ENCODE results near the gene CEP104. TPM values are rescaled to one million over a fixed set of nuclear protein-coding genes. Genes with fewer than 3 reads are reported as not detected.
"Not testable (repeated sequence)": the region's sequence is repeated elsewhere in the genome, so short reads cannot be mapped to it uniquely, and the experiment has no call there.

Gene CEP104
- total and polyA plus RNA-seq, 2 donors: 11.7 to 12.8 TPM

GRCh38 chr1:3817138-3817740 is 39.8 kb downstream of the CEP104 start:
- WGBS: 97% methylated on average over 17 of the region's 17 CpGs

GRCh38 chr1:3816331-3817137 is 40.5 kb downstream of the CEP104 start:
- Histone ChIP-seq H3K4me1 (ENCODE audit: control insufficient read depth in 2 of 2, insufficient read depth in 2 of 2, low read length in 2 of 2) (no peaks in the 10 kb centered on the region), H3K27ac (ENCODE audit: low read depth in 1 of 2, low read length in 1 of 2) (no peak overlapping the region), H3K27me3 (ENCODE audit: control insufficient read depth in 2 of 2, insufficient read depth in 1 of 2, low read length in 1 of 2) (no peaks in the 10 kb centered on the region), H3K36me3 (ENCODE audit: control insufficient read depth in 2 of 2, insufficient read depth in 2 of 2, low read length in 1 of 2) (peaks cover 16 to 53% of the 10 kb centered on the region in 2 donors), H3K9me3 (ENCODE audit: control insufficient read depth in 2 of 2, insufficient read depth in 1 of 2, low read length in 1 of 2) (no peaks in the 10 kb centered on the region), H3K4me3 (ENCODE audit: low read length in 2 of 2) (no peak overlapping the region)
- no peak for DNase-seq (ENCODE audit: low read depth in 6 of 9, low spot score in 9 of 9)
- WGBS: 97% methylated on average over 38 of the region's 38 CpGs

More at GRCh38 chr1:3817138-3817740, 39.8 kb downstream of the CEP104 start:
- DNase-seq (ENCODE audit: low read depth in 6 of 9, low spot score in 9 of 9): no peak
- no peaks in the 10 kb centered on the region for H3K9me3 ChIP-seq (ENCODE audit: control insufficient read depth in 2 of 2, insufficient read depth in 1 of 2, low read length in 1 of 2)
- no peak overlapping the region for H3K4me3 ChIP-seq (ENCODE audit: low read length in 2 of 2)
- H3K27ac ChIP-seq (ENCODE audit: low read depth in 1 of 2, low read length in 1 of 2): no peak overlapping the region
- H3K27me3 ChIP-seq (ENCODE audit: control insufficient read depth in 2 of 2, insufficient read depth in 1 of 2, low read length in 1 of 2): no peaks in the 10 kb centered on the region
- no peaks in the 10 kb centered on the region for H3K4me1 ChIP-seq (ENCODE audit: control insufficient read depth in 2 of 2, insufficient read depth in 2 of 2, low read length in 2 of 2)
- H3K36me3 ChIP-seq (ENCODE audit: control insufficient read depth in 2 of 2, insufficient read depth in 2 of 2, low read length in 1 of 2): peaks cover 19 to 59% of the 10 kb centered on the region in 2 donors

DNA sequence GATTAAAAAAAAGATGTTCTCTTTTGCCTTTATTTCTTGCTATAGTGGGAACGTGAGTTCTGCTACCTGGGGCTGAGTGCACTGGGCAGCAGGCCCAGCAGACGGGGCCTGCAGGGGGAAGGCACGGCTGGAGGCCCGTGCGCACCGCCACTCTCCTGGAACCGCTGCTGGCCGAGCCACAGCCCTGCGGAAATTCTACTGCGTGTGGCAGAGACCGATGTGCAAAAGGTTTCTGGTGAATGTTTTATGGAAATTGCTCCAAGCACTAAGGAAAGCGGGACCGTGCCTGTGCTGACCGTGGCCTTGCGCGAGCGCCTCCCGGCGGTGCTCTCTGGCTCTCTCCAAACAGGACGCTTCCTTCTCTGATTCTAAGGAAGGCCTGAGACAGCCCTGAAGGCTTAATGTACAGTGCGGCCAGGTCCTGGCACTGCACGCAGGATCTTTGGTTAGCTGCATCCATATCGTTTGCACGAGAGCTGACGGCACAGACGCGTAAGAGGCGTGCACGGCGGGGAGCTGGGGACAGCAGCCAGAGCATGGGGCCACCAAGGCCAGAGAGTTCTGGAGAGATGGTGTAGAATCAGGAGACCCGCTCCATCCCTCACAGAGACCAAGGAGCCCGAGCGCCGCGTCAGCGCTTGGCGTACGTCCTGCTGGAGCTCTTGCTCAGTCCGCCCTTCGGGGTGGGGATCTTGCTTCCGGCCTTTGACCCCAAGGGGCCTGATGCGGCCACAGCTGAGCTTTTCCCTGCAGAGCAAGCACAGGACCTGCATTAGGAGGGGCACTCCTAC is 42.0 kb downstream of the CEP104 start:
- peaks cover 13 to 37% of the 10 kb centered on the region in 2 donors for H3K36me3 ChIP-seq (ENCODE audit: control insufficient read depth in 2 of 2, insufficient read depth in 2 of 2, low read length in 1 of 2)
- DNase-seq (ENCODE audit: low read depth in 6 of 9, low spot score in 9 of 9): no peak
- 96% methylated on average over 42 of the region's 42 CpGs for WGBS

GRCh38 chr1:3814065-3814464 is 42.9 kb downstream of the CEP104 start:
- Histone ChIP-seq H3K27ac (ENCODE audit: low read depth in 1 of 2, low read length in 1 of 2) (no peak overlapping the region), H3K27me3 (ENCODE audit: control insufficient read depth in 2 of 2, insufficient read depth in 1 of 2, low read length in 1 of 2) (no peaks in the 10 kb centered on the region), H3K4me3 (ENCODE audit: low read length in 2 of 2) (no peak overlapping the region), H3K9me3 (ENCODE audit: control insufficient read depth in 2 of 2, insufficient read depth in 1 of 2, low read length in 1 of 2) (no peaks in the 10 kb centered on the region), H3K4me1 (ENCODE audit: control insufficient read depth in 2 of 2, insufficient read depth in 2 of 2, low read length in 2 of 2) (no peaks in the 10 kb centered on the region), H3K36me3 (ENCODE audit: control insufficient read depth in 2 of 2, insufficient read depth in 2 of 2, low read length in 1 of 2) (peaks cover 11 to 32% of the 10 kb centered on the region in 2 donors)
- no peak for DNase-seq (ENCODE audit: low read depth in 6 of 9, low spot score in 9 of 9)
- 98% methylated on average over 2 of the region's 2 CpGs for WGBS

More for the DNA sequence above, 42.0 kb downstream of the CEP104 start:
- H3K27ac ChIP-seq (ENCODE audit: low read depth in 1 of 2, low read length in 1 of 2): no peak overlapping the region
- H3K4me3 ChIP-seq (ENCODE audit: low read length in 2 of 2): no peak overlapping the region
- no peaks in the 10 kb centered on the region for H3K27me3 ChIP-seq (ENCODE audit: control insufficient read depth in 2 of 2, insufficient read depth in 1 of 2, low read length in 1 of 2)
- H3K4me1 ChIP-seq (ENCODE audit: control insufficient read depth in 2 of 2, insufficient read depth in 2 of 2, low read length in 2 of 2): no peaks in the 10 kb centered on the region
- H3K9me3 ChIP-seq (ENCODE audit: control insufficient read depth in 2 of 2, insufficient read depth in 1 of 2, low read length in 1 of 2): no peaks in the 10 kb centered on the region

- Histone ChIP-seq H3K4me1 (ENCODE audit: control insufficient read depth in 2 of 2, insufficient read depth in 2 of 2, low read length in 2 of 2) (no peaks in the 10 kb centered on the region), H3K27ac (ENCODE audit: low read depth in 1 of 2, low read length in 1 of 2) (no peak overlapping the region), H3K9me3 (ENCODE audit: control insufficient read depth in 2 of 2, insufficient read depth in 1 of 2, low read length in 1 of 2) (peaks cover 0 to 11% of the 10 kb centered on the region in 2 donors), H3K36me3 (ENCODE audit: control insufficient read depth in 2 of 2, insufficient read depth in 2 of 2, low read length in 1 of 2) (peaks cover 11 to 25% of the 10 kb centered on the region in 2 donors), H3K4me3 (ENCODE audit: low read length in 2 of 2) (no peak overlapping the region), H3K27me3 (ENCODE audit: control insufficient read depth in 2 of 2, insufficient read depth in 1 of 2, low read length in 1 of 2) (no peaks in the 10 kb centered on the region)
- DNase-seq (ENCODE audit: low read depth in 6 of 9, low spot score in 9 of 9): no peak
- WGBS: 79% methylated on average over 2 of the region's 2 CpGs
These were observed 45.5 kb downstream of the CEP104 start for GRCh38 chr1:3811595-3811911.

- not testable (repeated sequence) for H3K4me3 ChIP-seq (ENCODE audit: low read length in 2 of 2); H3K27ac ChIP-seq (ENCODE audit: low read depth in 1 of 2, low read length in 1 of 2); DNase-seq (ENCODE audit: low read depth in 6 of 9, low spot score in 9 of 9); H3K27me3 ChIP-seq (ENCODE audit: control insufficient read depth in 2 of 2, insufficient read depth in 1 of 2, low read length in 1 of 2); H3K4me1 ChIP-seq (ENCODE audit: control insufficient read depth in 2 of 2, insufficient read depth in 2 of 2, low read length in 2 of 2)
- peaks cover 10 to 12% of the 10 kb centered on the region in 2 donors for H3K36me3 ChIP-seq (ENCODE audit: control insufficient read depth in 2 of 2, insufficient read depth in 2 of 2, low read length in 1 of 2)
- H3K9me3 ChIP-seq (ENCODE audit: control insufficient read depth in 2 of 2, insufficient read depth in 1 of 2, low read length in 1 of 2): peaks cover 0 to 11% of the 10 kb centered on the region in 2 donors
- WGBS: 93% methylated on average over 9 of the region's 9 CpGs
These were observed 46.8 kb downstream of the CEP104 start for GRCh38 chr1:3810149-3810761.

GRCh38 chr1:3809680-3810079 is 47.3 kb downstream of the CEP104 start:
- peaks cover 0 to 11% of the 10 kb centered on the region in 2 donors for H3K9me3 ChIP-seq (ENCODE audit: control insufficient read depth in 2 of 2, insufficient read depth in 1 of 2, low read length in 1 of 2)
- no peaks in the 10 kb centered on the region for H3K27me3 ChIP-seq (ENCODE audit: control insufficient read depth in 2 of 2, insufficient read depth in 1 of 2, low read length in 1 of 2)
- no peak for DNase-seq (ENCODE audit: low read depth in 6 of 9, low spot score in 9 of 9)
- H3K36me3 ChIP-seq (ENCODE audit: control insufficient read depth in 2 of 2, insufficient read depth in 2 of 2, low read length in 1 of 2): peaks cover 5 to 7% of the 10 kb centered on the region in 2 donors
- no peak overlapping the region for H3K27ac ChIP-seq (ENCODE audit: low read depth in 1 of 2, low read length in 1 of 2)
- H3K4me3 ChIP-seq (ENCODE audit: low read length in 2 of 2): no peak overlapping the region
- no peaks in the 10 kb centered on the region for H3K4me1 ChIP-seq (ENCODE audit: control insufficient read depth in 2 of 2, insufficient read depth in 2 of 2, low read length in 2 of 2)
- 87% methylated on average over 7 of the region's 7 CpGs for WGBS

- H3K27ac ChIP-seq (ENCODE audit: low read depth in 1 of 2, low read length in 1 of 2): no peak overlapping the region
- no peak overlapping the region for H3K4me3 ChIP-seq (ENCODE audit: low read length in 2 of 2)
- H3K9me3 ChIP-seq (ENCODE audit: control insufficient read depth in 2 of 2, insufficient read depth in 1 of 2, low read length in 1 of 2): peaks cover 0 to 11% of the 10 kb centered on the region in 2 donors
- no peaks in the 10 kb centered on the region for H3K4me1 ChIP-seq (ENCODE audit: control insufficient read depth in 2 of 2, insufficient read depth in 2 of 2, low read length in 2 of 2)
- no peak for DNase-seq (ENCODE audit: low read depth in 6 of 9, low spot score in 9 of 9)
- H3K27me3 ChIP-seq (ENCODE audit: control insufficient read depth in 2 of 2, insufficient read depth in 1 of 2, low read length in 1 of 2): peaks cover 0 to under 1% of the 10 kb centered on the region in 2 donors
- WGBS: 86% methylated on average over 5 of the region's 5 CpGs
- H3K36me3 ChIP-seq (ENCODE audit: control insufficient read depth in 2 of 2, insufficient read depth in 2 of 2, low read length in 1 of 2): no peaks in the 10 kb centered on the region
These were observed 49.2 kb downstream of the CEP104 start for GRCh38 chr1:3807769-3808168.

Measured in thymus (tissue), 11 donors.